CD4-positive, alpha-beta memory T cell (primary cell): ENCODE measurements around the gene FREM1. TPM values are rescaled to one million over a fixed set of nuclear protein-coding genes. Genes with fewer than 3 reads are reported as not detected.
A peak's percentile ranks its signal among the peaks of the same experiment; 100 is the strongest.

Experiments
- CTCF ChIA-PET: fragments of 350-600 bp; sonication (Branson Sonifier 250); formaldehyde crosslinking; loops from one replicate; lab custom pipeline; 2021; ENCODE audit warnings: inconsistent platforms; ENCODE audit not compliant: partially characterized antibody; lab: Charles Lee
- POLR2A ChIA-PET: fragments of 350-600 bp; sonication (Branson Sonifier 250); formaldehyde crosslinking; loops from one replicate; lab custom pipeline; 2021; ENCODE audit not compliant: partially characterized antibody; lab: Charles Lee
- DNase-seq, 5 donors: peaks; one replicate each; pipeline versions ENCODE4 v3.0.0 to v3.0.0-alpha.2; 2020 to 2022; ENCODE audit warnings: mixed read lengths in 1 of 5
- H3K27ac ChIP-seq: one replicate; pipeline ENCODE4 v1.7.0; 2013; ENCODE audit warnings: low read depth, low read length
- H3K27me3 ChIP-seq: 2 replicates; pipeline ENCODE4 v1.7.0; 2013; ENCODE audit warnings: mild to moderate bottlenecking, low read length, moderate library complexity; ENCODE audit not compliant: insufficient read depth
- H3K36me3 ChIP-seq: 2 replicates; pipeline ENCODE4 v1.7.0; 2013; ENCODE audit warnings: mild to moderate bottlenecking, low read length, moderate library complexity; ENCODE audit not compliant: insufficient read depth
- H3K4me1 ChIP-seq: 2 replicates; pipeline ENCODE4 v1.7.0; 2013; ENCODE audit warnings: mild to moderate bottlenecking, low read length, moderate library complexity; ENCODE audit not compliant: insufficient read depth
- H3K4me3 ChIP-seq, 2 donors: one replicate each; pipeline ENCODE4 v1.7.0; 2013; ENCODE audit warnings: low read length in 2 of 2, mild to moderate bottlenecking in 1 of 2
- H3K9me3 ChIP-seq, 2 donors: one replicate each; pipeline ENCODE4 v1.7.0; 2013; ENCODE audit warnings: low read length in 2 of 2, control low read depth in 1 of 2; ENCODE audit not compliant: control insufficient read depth in 1 of 2
- H3K27ac Mint-ChIP-seq, 7 donors: one replicate each; pipeline ENCODE4 v1.8.0; 2020 to 2021; ENCODE audit warnings: mixed read lengths in 7 of 7, mild to moderate bottlenecking in 6 of 7, inconsistent platforms in 3 of 7, moderate library complexity in 3 of 7
- H3K27me3 Mint-ChIP-seq, 2 donors: one replicate each; pipeline ENCODE4 v1.8.0; 2020 to 2021; ENCODE audit warnings: mixed read lengths in 2 of 2
- H3K36me3 Mint-ChIP-seq, 2 donors: one replicate each; pipeline ENCODE4 v1.8.0; 2020 to 2021; ENCODE audit warnings: mixed read lengths in 2 of 2, inconsistent platforms in 1 of 2, mild to moderate bottlenecking in 1 of 2
- H3K4me1 Mint-ChIP-seq, 4 donors: one replicate each; pipeline ENCODE4 v1.8.0; 2020 to 2021; ENCODE audit warnings: mixed read lengths in 4 of 4, mild to moderate bottlenecking in 1 of 4
- H3K4me3 Mint-ChIP-seq, 8 donors: one replicate each; pipeline ENCODE4 v1.8.0; 2020 to 2021; ENCODE audit warnings: mixed read lengths in 8 of 8, mild to moderate bottlenecking in 7 of 8, moderate library complexity in 6 of 8, inconsistent platforms in 3 of 8
- H3K9me3 Mint-ChIP-seq, 8 donors: one replicate each; pipeline ENCODE4 v1.8.0; 2020 to 2021; ENCODE audit warnings: mixed read lengths in 8 of 8, mild to moderate bottlenecking in 5 of 8, inconsistent platforms in 3 of 8, moderate library complexity in 1 of 8
- intact Hi-C: fragments of 100-400 bp; cut with micrococcal nuclease; formaldehyde crosslinking; loops from one replicate; pipeline ENCODE4 v1.15.1; 2023
- polyA plus RNA-seq, 2 donors: library from polyadenylated mRNA; unstranded; fragments of 300-500 nt; fragmentation: Illumina TruSeq; gene quantifications; one replicate each; pipeline ENCODE4 v1.2.3, GENCODE V29; 2021
- total RNA-seq, 2 experiments: library from RNA; stranded (reverse); gene quantifications; one replicate each; pipeline ENCODE4 v1.2.3, GENCODE V29; 2021

FREM1 gene
- total and polyA plus RNA-seq, 4 experiments from 2014 or later, result 0.14 TPM; not detected in 3

- Mint-ChIP-seq H3K4me1 (peaks cover 20 to 49% (median 32%) of the 10 kb centered on the region in 4 donors), H3K27me3 (peaks cover 0 to 3% of the 10 kb centered on the region in 2 donors), H3K27ac (peak overlapping the region in 6 of 7 donors; percentile 27 to 92 (median 76)), H3K36me3 (peaks cover 12 to 20% of the 10 kb centered on the region in 2 donors), H3K9me3 (no peaks in the 10 kb centered on the region), H3K4me3 (peak overlapping the region; percentile 91 to 97 (median 94))
- intact Hi-C loops, result no loop called here
- Histone ChIP-seq H3K4me1 (peaks cover 29% of the 10 kb centered on the region), H3K27ac (no peak overlapping the region), H3K4me3 (peak overlapping the region in 1 of 2 donors; percentile 65), H3K9me3 (no peaks in the 10 kb centered on the region), H3K36me3 (no peaks in the 10 kb centered on the region), H3K27me3 (no peaks in the 10 kb centered on the region)
- ChIA-PET CTCF (interaction anchor here (1.0 to 1.7 kb wide), 2 partner anchors 12 kb away, joined by 3 read pairs; no protein-coding TSS in a partner anchor), POLR2A (interaction anchor here (1.4 kb wide), 1 partner anchor 19 kb away, joined by 3 read pairs; no protein-coding TSS in a partner anchor)
- peak in 2 of 5 donors; percentile 10 to 50 for DNase-seq
These were observed 217.6 kb downstream of the FREM1 start for GRCh38 chr9:14692470-14693250.

- no peak for DNase-seq
- Histone ChIP-seq H3K4me3 (no peak overlapping the region), H3K9me3 (no peaks in the 10 kb centered on the region), H3K4me1 (peaks cover 29% of the 10 kb centered on the region), H3K36me3 (no peaks in the 10 kb centered on the region), H3K27ac (no peak overlapping the region), H3K27me3 (no peaks in the 10 kb centered on the region)
- CTCF ChIA-PET, result no interaction called here
- Mint-ChIP-seq H3K27ac (peak overlapping the region in 2 of 7 donors; percentile 62 to 70), H3K27me3 (no peaks in the 10 kb centered on the region), H3K9me3 (no peaks in the 10 kb centered on the region), H3K4me1 (peaks cover 20 to 49% (median 32%) of the 10 kb centered on the region in 4 donors), H3K4me3 (peak overlapping the region in 7 of 8 donors; percentile 18 to 64 (median 35)), H3K36me3 (peaks cover 23 to 27% of the 10 kb centered on the region in 2 donors)
- intact Hi-C loops, result no loop called here
- POLR2A ChIA-PET, result no interaction called here
These were observed 219.1 kb downstream of the FREM1 start for GRCh38 chr9:14690948-14691730.

- H3K27me3 ChIP-seq, result no peaks in the 10 kb centered on the region
- no peaks in the 10 kb centered on the region for H3K27me3 Mint-ChIP-seq
- no peak for DNase-seq
- H3K36me3 ChIP-seq, result no peaks in the 10 kb centered on the region
- H3K9me3 Mint-ChIP-seq, result no peaks in the 10 kb centered on the region
- H3K36me3 Mint-ChIP-seq, result peaks cover 32 to 43% of the 10 kb centered on the region in 2 donors
- H3K27ac Mint-ChIP-seq, result no peak overlapping the region
- H3K4me3 Mint-ChIP-seq, result no peak overlapping the region
- peaks cover 19 to 39% (median 25%) of the 10 kb centered on the region in 4 donors for H3K4me1 Mint-ChIP-seq
- CTCF ChIA-PET, result interaction anchor here (0.7 kb wide), 1 partner anchor 14 kb away, joined by 3 read pairs; no protein-coding TSS in a partner anchor
- no peak overlapping the region for H3K4me3 ChIP-seq
- H3K27ac ChIP-seq, result no peak overlapping the region
- H3K4me1 ChIP-seq, result peaks cover 18% of the 10 kb centered on the region
- POLR2A ChIA-PET, result interaction anchor here (0.5 kb wide), 1 partner anchor 106 kb away, joined by 3 read pairs; no protein-coding TSS in a partner anchor
- intact Hi-C loops, result no loop called here
- H3K9me3 ChIP-seq, result no peaks in the 10 kb centered on the region
These were observed 223.0 kb downstream of the FREM1 start for GRCh38 chr9:14687042-14687719.

GRCh38 chr9:14686168-14686567 is 224.1 kb downstream of the FREM1 start:
- no peak for DNase-seq
- no peak overlapping the region for H3K4me3 Mint-ChIP-seq
- peaks cover 35 to 51% of the 10 kb centered on the region in 2 donors for H3K36me3 Mint-ChIP-seq
- peaks cover 10% of the 10 kb centered on the region for H3K4me1 ChIP-seq
- H3K4me1 Mint-ChIP-seq, result peaks cover 17 to 30% (median 18%) of the 10 kb centered on the region in 4 donors
- intact Hi-C loops, result no loop called here
- ChIA-PET CTCF (no interaction called here), POLR2A (no interaction called here)
- no peaks in the 10 kb centered on the region for H3K9me3 ChIP-seq
- no peak overlapping the region for H3K27ac ChIP-seq
- H3K4me3 ChIP-seq, result no peak overlapping the region
- no peaks in the 10 kb centered on the region for H3K27me3 Mint-ChIP-seq
- H3K27me3 ChIP-seq, result no peaks in the 10 kb centered on the region
- H3K27ac Mint-ChIP-seq, result no peak overlapping the region
- H3K9me3 Mint-ChIP-seq, result no peaks in the 10 kb centered on the region
- H3K36me3 ChIP-seq, result no peaks in the 10 kb centered on the region

Other genes starting within 250 kb of the FREM1 start
- 1 to 10 TPM; 6.5 to 8.9 TPM for gene ZDHHC21, start 217.0 kb downstream of the FREM1 start, total RNA-seq
- gene ZDHHC21, start 217.0 kb downstream of the FREM1 start, polyA plus RNA-seq, result 1 to 10 TPM; 1.2 TPM
- gene CER1, start 187.7 kb downstream of the FREM1 start, total RNA-seq, result not detected
- not detected for gene CER1, start 187.7 kb downstream of the FREM1 start, polyA plus RNA-seq